GM19463 (cell line): ENCODE results near the gene ZDHHC11B.
"Not testable (repeated sequence)": the region's sequence is repeated elsewhere in the genome, so short reads cannot be mapped to it uniquely, and the experiment has no call there.

Experiments
- ATAC-seq: cut with Tn5 transposase; IDR thresholded peaks from one replicate; pipeline ENCODE4 v1.9.1; 2021; ENCODE audit warnings: mild to moderate bottlenecking, moderate library complexity; ENCODE audit not compliant: unreplicated experiment

The ZDHHC11B gene

GRCh38 chr5:688348-689010 lies 96.0 kb downstream of the ZDHHC11B start:
- ATAC-seq, result not testable (repeated sequence)

- not testable (repeated sequence) for ATAC-seq
Measured at GRCh38 chr5:686936-687335, 97.6 kb downstream of the ZDHHC11B start.

- ATAC-seq, result not testable (repeated sequence)
Measured at GRCh38 chr5:686172-686523, 98.4 kb downstream of the ZDHHC11B start.

- ATAC-seq, result no peak
Measured at GRCh38 chr5:685262-686171, 99.0 kb downstream of the ZDHHC11B start.

- no peak for ATAC-seq
Measured at GRCh38 chr5:684751-685216, 99.7 kb downstream of the ZDHHC11B start.

- no peak for ATAC-seq
Measured at GRCh38 chr5:683551-684481, 100.7 kb downstream of the ZDHHC11B start.

GRCh38 chr5:682651-683358 lies 101.7 kb downstream of the ZDHHC11B start:
- not testable (repeated sequence) for ATAC-seq

- ATAC-seq, result not testable (repeated sequence)
Measured at GRCh38 chr5:682216-682615, 102.3 kb downstream of the ZDHHC11B start.

GRCh38 chr5:681317-682191 lies 103.0 kb downstream of the ZDHHC11B start:
- not testable (repeated sequence) for ATAC-seq

- ATAC-seq, result not testable (repeated sequence)
Measured at GRCh38 chr5:680836-681235, 103.7 kb downstream of the ZDHHC11B start.

GRCh38 chr5:680118-680795 lies 104.3 kb downstream of the ZDHHC11B start:
- not testable (repeated sequence) for ATAC-seq

- ATAC-seq, result not testable (repeated sequence)
Measured at GRCh38 chr5:679166-679895, 105.2 kb downstream of the ZDHHC11B start.

GRCh38 chr5:678521-678920 lies 106.0 kb downstream of the ZDHHC11B start:
- not testable (repeated sequence) for ATAC-seq

- no peak for ATAC-seq
Measured at GRCh38 chr5:677131-678101, 107.1 kb downstream of the ZDHHC11B start.

GRCh38 chr5:676699-677076 lies 107.8 kb downstream of the ZDHHC11B start:
- ATAC-seq, result no peak

- no peak for ATAC-seq
Measured at GRCh38 chr5:675871-676698, 108.4 kb downstream of the ZDHHC11B start.
